K562 (cell line): ENCODE data around the gene LSM4. TPM values are rescaled to one million over a fixed set of nuclear protein-coding genes. Genes with fewer than 3 reads are reported as not detected.

Experiments
- ATAC-seq: fragments of 200-7000 bp; cut with Tn5 transposase; 3 replicates; pipeline ENCODE4 v1.9.1; 2020; ENCODE audit warnings: moderate library complexity
- BruUV-seq: library from RNA; stranded (reverse); fragments of 400-500 nt; replicated peaks from 2 replicates; lab custom pipeline; 2021; lab: Mats Ljungman, UMichigan
- CTCF ChIA-PET: fragments of 300-600 bp; formaldehyde crosslinking; extraction: SDS; loops from one replicate; lab custom pipeline; 2021; ENCODE audit warnings: low intra/inter-chr PET ratio; lab: Yijun Ruan, JAX
- POLR2A ChIA-PET: fragments of 300-600, 350-650 bp; sonication (Branson Sonifier 250); formaldehyde crosslinking; extraction: SDS; loops from one replicate; lab custom pipeline; 2021; ENCODE audit warnings: antibody characterized with exemption, inconsistent platforms; lab: Yijun Ruan, JAX
- DNase-seq, 4 experiments: peaks; one replicate each; pipeline versions ENCODE4 v3.0.0 to v3.0.0-alpha.2; 2011 to 2018; ENCODE audit warnings: low spot score in 3 of 4, mixed read lengths in 3 of 4; ENCODE audit errors: extremely low read depth in 1 of 4
- FAIRE-seq: peaks from 2 replicates; lab custom pipeline; 2011; peaks lifted over from hg19 to GRCh38; lab: Jason Lieb, UNC
- H2AFZ ChIP-seq: 2 replicates; pipeline ENCODE4 v1.6.0; 2011; ENCODE audit warnings: low read depth, low read length, control low read depth, inconsistent platforms
- H3K27ac ChIP-seq: fragments of 200-600 bp; 3 replicates; pipeline ENCODE4 v1.8.0; 2011; ENCODE audit warnings: low read depth, mild to moderate bottlenecking, control low read depth, inconsistent platforms, low read length, moderate library complexity, mixed read lengths; ENCODE audit errors: extremely low read depth
- H3K27me3 ChIP-seq, 2 experiments: fragments of 300-600 bp in 1 of 2; 2 replicates in 1 of 2; 3 replicates in 1 of 2; pipeline versions ENCODE4 v1.6.0 to v1.8.0; 2011; ENCODE audit warnings: inconsistent platforms in 2 of 2, low read length in 2 of 2, mild to moderate bottlenecking in 1 of 2, mixed read lengths in 1 of 2, moderate library complexity in 1 of 2; ENCODE audit not compliant: control insufficient read depth in 2 of 2, insufficient read depth in 2 of 2
- H3K36me3 ChIP-seq: fragments of 300-600 bp; 3 replicates; pipeline ENCODE4 v1.8.0; 2011; ENCODE audit warnings: mild to moderate bottlenecking, low read length, inconsistent platforms; ENCODE audit not compliant: control insufficient read depth, insufficient read depth
- H3K4me1 ChIP-seq, 2 experiments: fragments of 200-600 bp in 1 of 2; replicated peaks in 1 of 2; 2 replicates in 1 of 2; 3 replicates in 1 of 2; pipeline versions ENCODE4 v1.5.1 to v1.8.0; 2011; ENCODE audit warnings: inconsistent platforms in 2 of 2, low read length in 2 of 2, mild to moderate bottlenecking in 1 of 2, mixed read lengths in 1 of 2, moderate library complexity in 1 of 2; ENCODE audit not compliant: control insufficient read depth in 2 of 2, insufficient read depth in 2 of 2
- H3K4me2 ChIP-seq: 2 replicates; pipeline ENCODE4 v1.6.1; 2011; ENCODE audit warnings: low read length, control low read depth, inconsistent platforms, mixed read lengths; ENCODE audit not compliant: insufficient read depth
- H3K4me3 ChIP-seq: fragments of 200-600 bp; sonication (generic), shearing (Covaris generic); 2 replicates; pipeline ENCODE4 v1.5.1; 2016; ENCODE audit warnings: control low read depth, inconsistent platforms
- H3K79me2 ChIP-seq: fragments of 200-600 bp; 3 replicates; pipeline ENCODE4 v1.8.0; 2011; ENCODE audit warnings: low read length, inconsistent platforms; ENCODE audit not compliant: control insufficient read depth, insufficient read depth
- H3K9ac ChIP-seq, 2 experiments: 2 replicates each; pipeline versions ENCODE4 v1.6.0 to v1.6.1; 2011; ENCODE audit warnings: low read depth in 2 of 2, low read length in 2 of 2, control low read depth in 1 of 2, inconsistent platforms in 1 of 2, mild to moderate bottlenecking in 1 of 2, mixed read lengths in 1 of 2; ENCODE audit not compliant: insufficient read depth in 1 of 2
- H3K9me1 ChIP-seq: one replicate; pipeline ENCODE4 v1.6.0; 2011; ENCODE audit warnings: inconsistent platforms, mild to moderate bottlenecking, low read length, moderate library complexity; ENCODE audit not compliant: control insufficient read depth, insufficient read depth
- H3K9me3 ChIP-seq: replicated peaks from 2 replicates; pipeline ENCODE4 v1.5.1; 2011; ENCODE audit warnings: low read depth, low read length, inconsistent platforms; ENCODE audit not compliant: control insufficient read depth, insufficient read depth
- H4K20me1 ChIP-seq: replicated peaks from 2 replicates; pipeline ENCODE4 v1.6.1; 2011; ENCODE audit warnings: low read length, inconsistent platforms, mixed read lengths; ENCODE audit not compliant: control insufficient read depth, insufficient read depth
- ASH1L ChIP-seq: fragments of 450-650 bp; IDR thresholded peaks from 2 replicates; pipeline ENCODE4 v1.6.1; 2018; ENCODE audit warnings: borderline replicate concordance, mild to moderate bottlenecking, low read depth; ENCODE audit not compliant: partially characterized antibody
- EZH2 ChIP-seq: IDR thresholded peaks from 2 replicates; pipeline ENCODE4 v1.6.1; 2012; ENCODE audit warnings: low read depth, mild to moderate bottlenecking, inconsistent platforms, low read length, borderline replicate concordance
- FIP1L1 ChIP-seq: fragments of 200-400 bp; formaldehyde crosslinking; IDR thresholded peaks from 2 replicates; pipeline ENCODE4 v1.6.1; 2018; ENCODE audit warnings: mild to moderate bottlenecking, low read depth, low read length; ENCODE audit not compliant: poor library complexity, severe bottlenecking
- RBFOX2 ChIP-seq: fragments of 200-400 bp; formaldehyde crosslinking; IDR thresholded peaks from 2 replicates; pipeline ENCODE4 v1.6.1; 2017; ENCODE audit warnings: low read depth, mild to moderate bottlenecking, low read length, moderate library complexity
- SMAD3 ChIP-seq: fragments of 450-650 bp; formaldehyde crosslinking; conservative IDR thresholded peaks from 2 replicates; pipeline ENCODE4 v1.4.0; 2020; ENCODE audit warnings: mild to moderate bottlenecking
- SRF ChIP-seq, 2 experiments: fragments of 250-450, 450-650 bp in 1 of 2; sonication (Bioruptor Pico) in 1 of 2; sonication (generic) in 1 of 2; formaldehyde crosslinking; IDR thresholded peaks; 2 replicates each; pipeline versions ENCODE4 v1.5.0 to v1.5.1; 2020 to 2022; ENCODE audit warnings: mild to moderate bottlenecking in 1 of 2, missing genetic modification reagents in 1 of 2
- TAF1 ChIP-seq: IDR thresholded peaks from 2 replicates; pipeline ENCODE4 v1.6.1; 2011; ENCODE audit warnings: mild to moderate bottlenecking, low read length, moderate library complexity; ENCODE audit not compliant: insufficient read depth, control insufficient read depth, severe bottlenecking; ENCODE audit errors: extremely low read depth
- WGBS: fragments of 100-300 bp; shearing (Covaris generic); methylation state at CpG from one replicate; pipeline ENCODE4 v1.1.6; 2016; ENCODE audit warnings: low coverage, mixed read lengths; ENCODE audit not compliant: insufficient coverage; ENCODE audit errors: missing lambda C conversion rate; 5-methylcytosine and 5-hydroxymethylcytosine counted together
- in situ Hi-C: fragments of 300-500 bp; cut with MboI; formaldehyde crosslinking; loops from 4 replicates; pipeline ENCODE4 v1.15.0; 2018; ENCODE audit warnings: inconsistent platforms, mixed read lengths
- intact Hi-C: fragments of 100-400 bp; cut with micrococcal nuclease; formaldehyde crosslinking; loops from 2 replicates; pipeline ENCODE4 v1.14.2; 2022
- polyA plus RNA-seq, 8 experiments: library from polyadenylated mRNA; depleted of rRNA in 4 of 8; stranded (reverse) in 5 of 8; unstranded in 3 of 8; fragments of >200 nt; fragmentation: Nextera tagmentation in 2 of 8; fragmentation: Illumina TruSeq in 1 of 8; extraction: Ambion mirVana in 2 of 8; extraction: Trizol in 1 of 8; gene quantifications; 2 replicates each; pipeline versions ENCODE4 v1.2.1 to v1.2.3, GENCODE V29; 2011 to 2014; ENCODE audit warnings: inconsistent platforms in 1 of 8, missing spikeins in 1 of 8
- total RNA-seq, 7 experiments: library from RNA; depleted of rRNA in 6 of 7; stranded (reverse); fragments of >200 nt in 6 of 7; fragmentation: Illumina TruSeq in 2 of 7; extraction: Trizol in 2 of 7; gene quantifications; 2 replicates each; pipeline versions ENCODE4 v1.2.1 to v1.2.3, GENCODE V29; 2011 to 2021; ENCODE audit warnings: low replicate concordance in 1 of 7
- TF ChIP-seq, protein P1 (sequence below): IDR thresholded peaks from 2 replicates; pipeline ENCODE4 v1.6.1; 2014; ENCODE audit warnings: antibody characterized with exemption

LSM4 gene
- total and polyA plus RNA-seq, 9 of the 15 experiments (the other 6 are each of a cell fraction or from before 2014, with no cell fraction given) = 11.9 to 763 (median 202) TPM

DNA sequence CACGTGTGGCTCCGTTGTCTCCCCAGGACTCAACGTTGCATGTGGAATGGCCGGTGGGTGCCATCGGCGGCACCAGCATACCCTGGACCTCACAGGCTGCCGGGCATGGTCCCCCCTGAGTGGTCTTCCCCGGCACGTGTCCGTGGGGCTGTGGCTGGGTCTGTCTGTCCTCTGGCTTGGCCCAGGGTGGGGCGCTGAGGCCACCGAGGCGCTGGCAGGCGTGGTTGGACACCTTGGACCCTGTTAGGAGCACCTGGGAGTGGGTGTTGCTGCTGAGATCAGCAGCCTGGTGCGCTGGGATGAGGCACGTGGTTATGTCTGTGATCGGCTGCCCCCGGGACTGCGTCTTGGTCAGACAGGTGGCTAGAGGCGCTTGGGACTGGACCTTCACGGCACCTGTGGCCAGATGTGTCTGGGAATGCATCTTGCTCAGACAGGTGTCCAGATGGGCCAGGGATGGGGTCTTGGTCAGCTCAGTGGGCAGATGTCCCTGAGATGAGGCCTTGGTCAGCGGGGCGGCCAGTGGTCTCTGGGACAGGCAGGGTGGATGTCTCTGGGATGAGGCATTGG is 57.8 kb downstream of the LSM4 start:
- Histone ChIP-seq H3K27ac (no peak overlapping the region), H3K4me1 (peaks cover 14 to 37% of the 10 kb centered on the region in 2 experiments), H3K9me3 (no peaks in the 10 kb centered on the region), H3K9ac (peak overlapping the region in 1 of 2 experiments; percentile 76; a peak in 2 of 4 replicates), H3K4me2 (no peak overlapping the region), H3K27me3 (no peaks in the 10 kb centered on the region), H2AFZ (no peak overlapping the region), H3K4me3 (no peak overlapping the region), H3K79me2 (no peaks in the 10 kb centered on the region), H3K36me3 (no peaks in the 10 kb centered on the region), H3K9me1 (no peaks in the 10 kb centered on the region), H4K20me1 (no peaks in the 10 kb centered on the region)
- TF ChIP-seq TAF1 (no peak), RBFOX2 (0 out of 2 replicates have a peak, but pooled peaks have one; percentile 20), EZH2 (no peak), SRF (CRISPR knock-in tag; IDR thresholded peaks at IDR 0.05) (no peak), SMAD3 (no peak), FIP1L1 (peak; percentile 46), ASH1L (no peak)
- TF ChIP-seq, protein P1, sequence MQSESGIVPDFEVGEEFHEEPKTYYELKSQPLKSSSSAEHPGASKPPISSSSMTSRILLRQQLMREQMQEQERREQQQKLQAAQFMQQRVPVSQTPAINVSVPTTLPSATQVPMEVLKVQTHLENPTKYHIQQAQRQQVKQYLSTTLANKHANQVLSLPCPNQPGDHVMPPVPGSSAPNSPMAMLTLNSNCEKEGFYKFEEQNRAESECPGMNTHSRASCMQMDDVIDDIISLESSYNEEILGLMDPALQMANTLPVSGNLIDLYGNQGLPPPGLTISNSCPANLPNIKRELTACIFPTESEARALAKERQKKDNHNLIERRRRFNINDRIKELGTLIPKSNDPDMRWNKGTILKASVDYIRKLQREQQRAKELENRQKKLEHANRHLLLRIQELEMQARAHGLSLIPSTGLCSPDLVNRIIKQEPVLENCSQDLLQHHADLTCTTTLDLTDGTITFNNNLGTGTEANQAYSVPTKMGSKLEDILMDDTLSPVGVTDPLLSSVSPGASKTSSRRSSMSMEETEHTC = no peak
- no peak for FAIRE-seq
- no TSS peak for BruUV-seq
- no peak for DNase-seq
- 63% methylated on average over 20 of the region's 23 CpGs for WGBS
- ATAC-seq = no peak
- POLR2A ChIA-PET = interaction anchor here (1.0 to 3.3 kb wide), 3 partner anchors 10 to 123 kb away, joined by 5 to 44 read pairs (median 6); partner anchors contain the start of gene JUND
- CTCF ChIA-PET = no interaction called here
- in situ Hi-C loops (no loop called here), intact Hi-C loops (no loop called here)
